ENCODE data around the gene RAB3IP. TPM values are rescaled to one million over a fixed set of nuclear protein-coding genes. Genes with fewer than 3 reads are reported as not detected.

The RAB3IP gene, protein sequence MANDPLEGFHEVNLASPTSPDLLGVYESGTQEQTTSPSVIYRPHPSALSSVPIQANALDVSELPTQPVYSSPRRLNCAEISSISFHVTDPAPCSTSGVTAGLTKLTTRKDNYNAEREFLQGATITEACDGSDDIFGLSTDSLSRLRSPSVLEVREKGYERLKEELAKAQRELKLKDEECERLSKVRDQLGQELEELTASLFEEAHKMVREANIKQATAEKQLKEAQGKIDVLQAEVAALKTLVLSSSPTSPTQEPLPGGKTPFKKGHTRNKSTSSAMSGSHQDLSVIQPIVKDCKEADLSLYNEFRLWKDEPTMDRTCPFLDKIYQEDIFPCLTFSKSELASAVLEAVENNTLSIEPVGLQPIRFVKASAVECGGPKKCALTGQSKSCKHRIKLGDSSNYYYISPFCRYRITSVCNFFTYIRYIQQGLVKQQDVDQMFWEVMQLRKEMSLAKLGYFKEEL
- total RNA-seq, result 10 to 100 TPM; 24.1 to 38.4 (median 36.3) TPM

- H3K27ac ChIP-seq, result peak within 1 kb of the TSS; percentile 87 to 93 (median 90)
- H3K4me1 ChIP-seq, result peaks cover 0 to 19% (median 9%) of the 10 kb centered on the region in 4 donors
- H3K36me3 ChIP-seq, result no peaks in the 10 kb centered on the region
- H3K9me3 ChIP-seq, result no peaks in the 10 kb centered on the region
- peak within 1 kb of the TSS; percentile 63 to 95 (median 84) for H3K4me3 ChIP-seq
- TF ChIP-seq POLR2A (IDR thresholded peaks at IDR 0.05), result peak; percentile 53
- TF ChIP-seq, protein P1, sequence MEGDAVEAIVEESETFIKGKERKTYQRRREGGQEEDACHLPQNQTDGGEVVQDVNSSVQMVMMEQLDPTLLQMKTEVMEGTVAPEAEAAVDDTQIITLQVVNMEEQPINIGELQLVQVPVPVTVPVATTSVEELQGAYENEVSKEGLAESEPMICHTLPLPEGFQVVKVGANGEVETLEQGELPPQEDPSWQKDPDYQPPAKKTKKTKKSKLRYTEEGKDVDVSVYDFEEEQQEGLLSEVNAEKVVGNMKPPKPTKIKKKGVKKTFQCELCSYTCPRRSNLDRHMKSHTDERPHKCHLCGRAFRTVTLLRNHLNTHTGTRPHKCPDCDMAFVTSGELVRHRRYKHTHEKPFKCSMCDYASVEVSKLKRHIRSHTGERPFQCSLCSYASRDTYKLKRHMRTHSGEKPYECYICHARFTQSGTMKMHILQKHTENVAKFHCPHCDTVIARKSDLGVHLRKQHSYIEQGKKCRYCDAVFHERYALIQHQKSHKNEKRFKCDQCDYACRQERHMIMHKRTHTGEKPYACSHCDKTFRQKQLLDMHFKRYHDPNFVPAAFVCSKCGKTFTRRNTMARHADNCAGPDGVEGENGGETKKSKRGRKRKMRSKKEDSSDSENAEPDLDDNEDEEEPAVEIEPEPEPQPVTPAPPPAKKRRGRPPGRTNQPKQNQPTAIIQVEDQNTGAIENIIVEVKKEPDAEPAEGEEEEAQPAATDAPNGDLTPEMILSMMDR (IDR thresholded peaks at IDR 0.05), result peak in 4 of 5 experiments; percentile 42 to 72 (median 58)
- no peak for TF ChIP-seq EP300 (IDR thresholded peaks at IDR 0.05; ENCODE audit: low read depth)
- TF ChIP-seq POLR2AphosphoS5 (IDR thresholded peaks at IDR 0.05), result peak in 2 of 3 donors; percentile 80 to 85
- no peaks in the 10 kb centered on the region for H3K27me3 ChIP-seq
- peak; percentile 95 for DNase-seq
- in situ Hi-C loops (cut with MboI; ENCODE audit: low pct_ligation_motif_present in 1 of 4, low pct_unique_long_range_greater_than_20kb in 1 of 4, low sequenced_read_pairs in 3 of 4) (no loop called here), intact Hi-C loops (cut with DNase I; ENCODE audit: low total_unique reads) (no loop called here)
- 4 to 38% methylated on average over 2 to 21 of the region's 110 CpGs for WGBS, 2 donors (ENCODE audit: low coverage in 1 of 2)
Observed at GRCh38 chr12:69738351-69739286, at the start of gene RAB3IP. Gene RAB3IP (plus strand): TSS chr12:69738860. CDS start chr12:69755409, 16,549 bp downstream.

DNA sequence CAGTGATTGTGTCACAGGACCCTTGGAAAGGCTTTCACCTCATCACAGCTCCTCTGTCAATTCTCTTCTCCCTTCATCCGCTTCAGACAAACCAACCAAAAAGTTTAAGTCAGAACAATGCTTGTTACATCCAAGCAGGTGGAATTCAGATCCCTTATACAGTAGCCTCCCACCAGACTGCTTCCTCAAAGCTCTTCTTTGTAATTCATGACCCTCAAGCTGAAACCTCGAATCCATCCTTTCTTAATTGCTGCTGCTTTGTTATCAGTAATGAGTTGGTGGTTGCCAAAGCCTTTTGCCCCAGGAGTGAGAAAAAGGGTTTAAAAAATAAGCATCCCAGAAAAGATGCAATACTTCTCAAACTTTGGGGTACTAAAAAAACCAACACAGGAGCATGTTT lies 49.0 kb upstream of the RAB3IP start:
- Histone ChIP-seq H3K27ac (no peak overlapping the region), H3K4me3 (no peak overlapping the region), H3K36me3 (no peaks in the 10 kb centered on the region), H3K4me1 (no peaks in the 10 kb centered on the region), H3K9me3 (no peaks in the 10 kb centered on the region), H3K27me3 (peaks cover 4% of the 10 kb centered on the region)
- in situ Hi-C loops (cut with MboI; ENCODE audit: low pct_ligation_motif_present in 1 of 4, low pct_unique_long_range_greater_than_20kb in 1 of 4, low sequenced_read_pairs in 3 of 4) (no loop called here), intact Hi-C loops (cut with DNase I; ENCODE audit: low total_unique reads) (no loop called here)
- WGBS, 2 donors (ENCODE audit: low coverage in 1 of 2), result 83 to 88% methylated on average over 2 of the region's 2 CpGs
- no peak for DNase-seq
- TF ChIP-seq, protein P1 (IDR thresholded peaks at IDR 0.05), result no peak
- TF ChIP-seq POLR2A (IDR thresholded peaks at IDR 0.05) (no peak), POLR2AphosphoS5 (IDR thresholded peaks at IDR 0.05) (no peak)

GRCh38 chr12:69694123-69694522 lies 44.5 kb upstream of the RAB3IP start:
- in situ Hi-C loops (cut with MboI; ENCODE audit: low pct_ligation_motif_present in 1 of 4, low pct_unique_long_range_greater_than_20kb in 1 of 4, low sequenced_read_pairs in 3 of 4), result no loop called here
- WGBS, 2 donors (ENCODE audit: low coverage in 1 of 2), result 70 to 77% methylated on average over 5 to 7 of the region's 7 CpGs

More at GRCh38 chr12:69694123-69694522, 44.5 kb upstream of the RAB3IP start:
- H3K27ac ChIP-seq, result no peak overlapping the region
- DNase-seq, result no peak
- TF ChIP-seq, protein P1 (IDR thresholded peaks at IDR 0.05), result no peak
- TF ChIP-seq POLR2AphosphoS5 (IDR thresholded peaks at IDR 0.05) (no peak), POLR2A (IDR thresholded peaks at IDR 0.05) (no peak), EP300 (IDR thresholded peaks at IDR 0.05; ENCODE audit: low read depth) (no peak)
- H3K36me3 ChIP-seq, result no peaks in the 10 kb centered on the region
- H3K27me3 ChIP-seq, result no peaks in the 10 kb centered on the region
- intact Hi-C loops (cut with DNase I; ENCODE audit: low total_unique reads), result no loop called here
- H3K4me3 ChIP-seq, result no peak overlapping the region
- no peaks in the 10 kb centered on the region for H3K4me1 ChIP-seq
- H3K9me3 ChIP-seq, result no peaks in the 10 kb centered on the region
